Activated CD8-positive, alpha-beta T cell treated with anti-CD3 and anti-CD28 coated beads for 36 hours (primary cell): Measurements from ENCODE around the gene LRRC47. TPM values are rescaled to one million over a fixed set of nuclear protein-coding genes. Genes with fewer than 3 reads are reported as not detected.

Experiments
- ATAC-seq: fragments of 200-7000 bp; cut with Tn5 transposase; one replicate; pipeline ENCODE4 v1.10.0; 2021; ENCODE audit warnings: mild to moderate bottlenecking, moderate library complexity
- CTCF ChIA-PET: fragments of 350-600 bp; sonication (Branson Sonifier 250); formaldehyde crosslinking; loops from one replicate; lab custom pipeline; 2021; ENCODE audit warnings: antibody characterized with exemption; lab: Charles Lee
- POLR2A ChIA-PET: fragments of 350-600 bp; sonication (Branson Sonifier 250); formaldehyde crosslinking; loops from one replicate; lab custom pipeline; 2021; ENCODE audit warnings: antibody characterized with exemption; lab: Charles Lee
- DNase-seq: peaks from one replicate; pipeline ENCODE4 v3.0.0-alpha.2; 2020
- H3K27ac Mint-ChIP-seq: one replicate; pipeline ENCODE4 v1.8.0; 2021; ENCODE audit warnings: mild to moderate bottlenecking, mixed read lengths
- H3K27me3 Mint-ChIP-seq: one replicate; pipeline ENCODE4 v1.8.0; 2021; ENCODE audit warnings: mixed read lengths
- H3K36me3 Mint-ChIP-seq: one replicate; pipeline ENCODE4 v1.8.0; 2021; ENCODE audit warnings: low read depth, mixed read lengths
- H3K4me1 Mint-ChIP-seq: one replicate; pipeline ENCODE4 v1.8.0; 2021; ENCODE audit warnings: low read depth, mixed read lengths
- H3K4me3 Mint-ChIP-seq: one replicate; pipeline ENCODE4 v1.8.0; 2021; ENCODE audit warnings: mild to moderate bottlenecking, moderate library complexity, mixed read lengths
- H3K9me3 Mint-ChIP-seq: one replicate; pipeline ENCODE4 v1.8.0; 2021; ENCODE audit warnings: mixed read lengths
- CTCF ChIP-seq: fragments of 200-600 bp; IDR thresholded peaks from one replicate; pipeline ENCODE4 v1.8.0; 2022; ENCODE audit warnings: antibody characterized with exemption, mild to moderate bottlenecking
- intact Hi-C: fragments of 100-400 bp; cut with micrococcal nuclease; formaldehyde crosslinking; loops from one replicate; pipeline ENCODE4 v1.10.0; 2022
- total RNA-seq, 2 experiments: library from RNA; stranded (reverse); gene quantifications; one replicate each; pipeline ENCODE4 v1.2.3, GENCODE V29; 2021

Gene LRRC47
- total RNA-seq, 2 experiments from 2014 or later, result 32.6 to 33.1 TPM

- CTCF ChIA-PET, result no interaction called here
- H3K9me3 Mint-ChIP-seq, result no peaks in the 10 kb centered on the region
- intact Hi-C loops, result no loop called here
- peaks cover 35% of the 10 kb centered on the region for H3K36me3 Mint-ChIP-seq
- no peak for ATAC-seq
- TF ChIP-seq CTCF, result no peak
- no peaks in the 10 kb centered on the region for H3K4me1 Mint-ChIP-seq
- no peak for DNase-seq
- POLR2A ChIA-PET, result no interaction called here
- H3K27me3 Mint-ChIP-seq, result no peaks in the 10 kb centered on the region
- no peak overlapping the region for H3K27ac Mint-ChIP-seq
- H3K4me3 Mint-ChIP-seq, result no peak overlapping the region
Measured at GRCh38 chr1:3780901-3781300, 15.4 kb downstream of the LRRC47 start.

GRCh38 chr1:3779912-3780416 lies 16.3 kb downstream of the LRRC47 start:
- Mint-ChIP-seq H3K36me3 (peaks cover 30% of the 10 kb centered on the region), H3K9me3 (no peaks in the 10 kb centered on the region), H3K4me1 (peaks cover 4% of the 10 kb centered on the region), H3K27me3 (no peaks in the 10 kb centered on the region), H3K4me3 (no peak overlapping the region), H3K27ac (no peak overlapping the region)
- intact Hi-C loops, result no loop called here
- no peak for DNase-seq
- CTCF ChIA-PET, result no interaction called here
- POLR2A ChIA-PET, result interaction anchor here (3.3 kb wide), 1 partner anchor 16 kb away, joined by 12 read pairs; the partner anchor contains the start of gene LRRC47
- ATAC-seq, result no peak
- no peak for TF ChIP-seq CTCF

GRCh38 chr1:3779265-3779911 lies 16.9 kb downstream of the LRRC47 start:
- no peak for ATAC-seq
- no peaks in the 10 kb centered on the region for H3K9me3 Mint-ChIP-seq
- ChIA-PET CTCF (no interaction called here), POLR2A (interaction anchor here (3.3 kb wide), 1 partner anchor 17 kb away, joined by 12 read pairs; the partner anchor contains the start of gene LRRC47)
- no peaks in the 10 kb centered on the region for H3K27me3 Mint-ChIP-seq
- DNase-seq, result no peak
- no peak for TF ChIP-seq CTCF
- H3K36me3 Mint-ChIP-seq, result peaks cover 26% of the 10 kb centered on the region
- peaks cover 4% of the 10 kb centered on the region for H3K4me1 Mint-ChIP-seq
- no peak overlapping the region for H3K27ac Mint-ChIP-seq
- intact Hi-C loops, result no loop called here
- H3K4me3 Mint-ChIP-seq, result no peak overlapping the region

- H3K9me3 Mint-ChIP-seq, result no peaks in the 10 kb centered on the region
- H3K27me3 Mint-ChIP-seq, result no peaks in the 10 kb centered on the region
- H3K4me1 Mint-ChIP-seq, result peaks cover 4% of the 10 kb centered on the region
- DNase-seq (no peak), ATAC-seq (no peak)
- ChIA-PET CTCF (no interaction called here), POLR2A (interaction anchor here (0.8 to 3.3 kb wide), 2 partner anchors 11 to 17 kb away, joined by 3 to 12 read pairs; partner anchors contain the start of gene LRRC47)
- TF ChIP-seq CTCF, result no peak
- intact Hi-C loops, result no loop called here
- no peak overlapping the region for H3K4me3 Mint-ChIP-seq
- H3K27ac Mint-ChIP-seq, result no peak overlapping the region
- H3K36me3 Mint-ChIP-seq, result peaks cover 21% of the 10 kb centered on the region
Measured at GRCh38 chr1:3778590-3779264, 17.6 kb downstream of the LRRC47 start.
